Stimulated activated CD4-positive, alpha-beta T cell treated with anti-CD3 and anti-CD28 coated beads, Interleukin-15, amount 100 ng/mL, for 24 hours (primary cell): ENCODE results near the gene IGFL3.

Experiments used
- DNase-seq: peaks from one replicate; pipeline ENCODE4 v3.0.0-alpha.2; 2020

The IGFL3 gene

GRCh38 chr19:46076031-46076880, 48.2 kb downstream of the IGFL3 start:
- DNase-seq: no peak

- DNase-seq: no peak
These were observed 51.1 kb downstream of the IGFL3 start for GRCh38 chr19:46073268-46073922.
